ENCODE measurements around the gene RAMP1.

RAMP1 gene

GRCh38 chr2:237913193-237913917 lies 53.9 kb downstream of the RAMP1 start:
- Histone ChIP-seq H3K9me3 (ENCODE audit: insufficient read depth, low read length) (no peaks in the 10 kb centered on the region), H3K27me3 (ENCODE audit: insufficient read depth, insufficient read length) (no peaks in the 10 kb centered on the region), H3K9ac (ENCODE audit: insufficient read length, low read depth) (no peak overlapping the region), H3K36me3 (ENCODE audit: insufficient read depth, insufficient read length, low read length) (no peaks in the 10 kb centered on the region), H3K4me3 (ENCODE audit: insufficient read length, low read depth) (no peak overlapping the region), H3K4me1 (ENCODE audit: insufficient read depth, insufficient read length) (no peaks in the 10 kb centered on the region)
- DNase-seq (ENCODE audit: low read depth, low spot score): no peak
- TF ChIP-seq YY1 (IDR thresholded peaks at IDR 0.05; ENCODE audit: insufficient read depth, insufficient read length) (no peak), ZNF274 (IDR thresholded peaks at IDR 0.05; ENCODE audit: low read depth, low read length) (no peak), SUZ12 (IDR thresholded peaks at IDR 0.05; ENCODE audit: extremely low read depth, insufficient read depth, insufficient read length) (no peak)

- Histone ChIP-seq H3K9ac (ENCODE audit: insufficient read length, low read depth) (no peak overlapping the region), H3K9me3 (ENCODE audit: insufficient read depth, low read length) (no peaks in the 10 kb centered on the region), H3K4me3 (ENCODE audit: insufficient read length, low read depth) (no peak overlapping the region), H3K27me3 (ENCODE audit: insufficient read depth, insufficient read length) (no peaks in the 10 kb centered on the region), H3K36me3 (ENCODE audit: insufficient read depth, insufficient read length, low read length) (no peaks in the 10 kb centered on the region), H3K4me1 (ENCODE audit: insufficient read depth, insufficient read length) (no peaks in the 10 kb centered on the region)
- TF ChIP-seq YY1 (IDR thresholded peaks at IDR 0.05; ENCODE audit: insufficient read depth, insufficient read length) (no peak), SUZ12 (IDR thresholded peaks at IDR 0.05; ENCODE audit: extremely low read depth, insufficient read depth, insufficient read length) (no peak), ZNF274 (IDR thresholded peaks at IDR 0.05; ENCODE audit: low read depth, low read length) (no peak)
- DNase-seq (ENCODE audit: low read depth, low spot score): no peak
Observed at GRCh38 chr2:237915576-237915975, 56.2 kb downstream of the RAMP1 start.

GRCh38 chr2:237916296-237916695 lies 56.9 kb downstream of the RAMP1 start:
- no peaks in the 10 kb centered on the region for H3K4me1 ChIP-seq (ENCODE audit: insufficient read depth, insufficient read length)
- TF ChIP-seq YY1 (IDR thresholded peaks at IDR 0.05; ENCODE audit: insufficient read depth, insufficient read length) (no peak), ZNF274 (IDR thresholded peaks at IDR 0.05; ENCODE audit: low read depth, low read length) (no peak), SUZ12 (IDR thresholded peaks at IDR 0.05; ENCODE audit: extremely low read depth, insufficient read depth, insufficient read length) (no peak)
- no peaks in the 10 kb centered on the region for H3K9me3 ChIP-seq (ENCODE audit: insufficient read depth, low read length)
- no peak overlapping the region for H3K9ac ChIP-seq (ENCODE audit: insufficient read length, low read depth)
- no peak for DNase-seq (ENCODE audit: low read depth, low spot score)
- no peaks in the 10 kb centered on the region for H3K27me3 ChIP-seq (ENCODE audit: insufficient read depth, insufficient read length)
- no peaks in the 10 kb centered on the region for H3K36me3 ChIP-seq (ENCODE audit: insufficient read depth, insufficient read length, low read length)
- H3K4me3 ChIP-seq (ENCODE audit: insufficient read length, low read depth): no peak overlapping the region

GRCh38 chr2:237917696-237918374 lies 58.4 kb downstream of the RAMP1 start:
- peaks cover 7% of the 10 kb centered on the region for H3K27me3 ChIP-seq (ENCODE audit: insufficient read depth, insufficient read length)
- TF ChIP-seq ZNF274 (IDR thresholded peaks at IDR 0.05; ENCODE audit: low read depth, low read length) (no peak), SUZ12 (IDR thresholded peaks at IDR 0.05; ENCODE audit: extremely low read depth, insufficient read depth, insufficient read length) (no peak), YY1 (IDR thresholded peaks at IDR 0.05; ENCODE audit: insufficient read depth, insufficient read length) (no peak)
- DNase-seq (ENCODE audit: low read depth, low spot score): no peak
- no peaks in the 10 kb centered on the region for H3K36me3 ChIP-seq (ENCODE audit: insufficient read depth, insufficient read length, low read length)
- peaks cover 4% of the 10 kb centered on the region for H3K4me1 ChIP-seq (ENCODE audit: insufficient read depth, insufficient read length)
- no peak overlapping the region for H3K4me3 ChIP-seq (ENCODE audit: insufficient read length, low read depth)
- H3K9ac ChIP-seq (ENCODE audit: insufficient read length, low read depth): no peak overlapping the region
- H3K9me3 ChIP-seq (ENCODE audit: insufficient read depth, low read length): no peaks in the 10 kb centered on the region

- H3K4me1 ChIP-seq (ENCODE audit: insufficient read depth, insufficient read length): peaks cover 4% of the 10 kb centered on the region
- DNase-seq (ENCODE audit: low read depth, low spot score): no peak
- H3K36me3 ChIP-seq (ENCODE audit: insufficient read depth, insufficient read length, low read length): no peaks in the 10 kb centered on the region
- H3K4me3 ChIP-seq (ENCODE audit: insufficient read length, low read depth): no peak overlapping the region
- H3K9me3 ChIP-seq (ENCODE audit: insufficient read depth, low read length): no peaks in the 10 kb centered on the region
- peaks cover 14% of the 10 kb centered on the region for H3K27me3 ChIP-seq (ENCODE audit: insufficient read depth, insufficient read length)
- no peak overlapping the region for H3K9ac ChIP-seq (ENCODE audit: insufficient read length, low read depth)
- TF ChIP-seq YY1 (IDR thresholded peaks at IDR 0.05; ENCODE audit: insufficient read depth, insufficient read length) (no peak), SUZ12 (IDR thresholded peaks at IDR 0.05; ENCODE audit: extremely low read depth, insufficient read depth, insufficient read length) (no peak), ZNF274 (IDR thresholded peaks at IDR 0.05; ENCODE audit: low read depth, low read length) (no peak)
Observed at GRCh38 chr2:237919593-237919992, 60.2 kb downstream of the RAMP1 start.

- H3K4me3 ChIP-seq (ENCODE audit: insufficient read length, low read depth): no peak overlapping the region
- no peak for TF ChIP-seq YY1 (IDR thresholded peaks at IDR 0.05; ENCODE audit: insufficient read depth, insufficient read length)
- no peak for TF ChIP-seq SUZ12 (IDR thresholded peaks at IDR 0.05; ENCODE audit: extremely low read depth, insufficient read depth, insufficient read length)
- no peak for TF ChIP-seq ZNF274 (IDR thresholded peaks at IDR 0.05; ENCODE audit: low read depth, low read length)
- H3K36me3 ChIP-seq (ENCODE audit: insufficient read depth, insufficient read length, low read length): no peaks in the 10 kb centered on the region
- DNase-seq (ENCODE audit: low read depth, low spot score): no peak
- H3K9me3 ChIP-seq (ENCODE audit: insufficient read depth, low read length): no peaks in the 10 kb centered on the region
- peaks cover 14% of the 10 kb centered on the region for H3K27me3 ChIP-seq (ENCODE audit: insufficient read depth, insufficient read length)
- peaks cover 4% of the 10 kb centered on the region for H3K4me1 ChIP-seq (ENCODE audit: insufficient read depth, insufficient read length)
- no peak overlapping the region for H3K9ac ChIP-seq (ENCODE audit: insufficient read length, low read depth)
Observed at GRCh38 chr2:237920673-237921072, 61.2 kb downstream of the RAMP1 start.

- Histone ChIP-seq H3K4me3 (ENCODE audit: insufficient read length, low read depth) (no peak overlapping the region), H3K9me3 (ENCODE audit: insufficient read depth, low read length) (no peaks in the 10 kb centered on the region), H3K27me3 (ENCODE audit: insufficient read depth, insufficient read length) (peaks cover 14% of the 10 kb centered on the region), H3K4me1 (ENCODE audit: insufficient read depth, insufficient read length) (peaks cover 4% of the 10 kb centered on the region), H3K36me3 (ENCODE audit: insufficient read depth, insufficient read length, low read length) (no peaks in the 10 kb centered on the region), H3K9ac (ENCODE audit: insufficient read length, low read depth) (no peak overlapping the region)
- TF ChIP-seq SUZ12 (IDR thresholded peaks at IDR 0.05; ENCODE audit: extremely low read depth, insufficient read depth, insufficient read length): no peak
- no peak for TF ChIP-seq YY1 (IDR thresholded peaks at IDR 0.05; ENCODE audit: insufficient read depth, insufficient read length)
- no peak for TF ChIP-seq ZNF274 (IDR thresholded peaks at IDR 0.05; ENCODE audit: low read depth, low read length)
- DNase-seq (ENCODE audit: low read depth, low spot score): no peak
Observed at GRCh38 chr2:237921967-237922492, 62.6 kb downstream of the RAMP1 start.
